ENCODE measurements around the gene PPP6R2.
A peak's percentile ranks its signal among the peaks of the same experiment; 100 is the strongest.

The PPP6R2 gene

GRCh38 chr22:50470491-50470890, 127.4 kb downstream of the PPP6R2 start:
- H3F3A ChIP-seq (ENCODE audit: low read depth): peaks cover 10% of the 10 kb centered on the region; the same call in 1 of the 2 replicates
- H2AFZ ChIP-seq (ENCODE audit: low read length): no peak overlapping the region
- H3K9me2 ChIP-seq (replicated peaks; ENCODE audit: low read depth, low read length): no peaks in the 10 kb centered on the region
- peaks cover 67% of the 10 kb centered on the region for H3K4me1 ChIP-seq (ENCODE audit: insufficient read depth, low read length, poor library complexity, severe bottlenecking)
- H3K36me3 ChIP-seq (ENCODE audit: insufficient read depth, low read length): peaks cover 20% of the 10 kb centered on the region; the same call in 1 of the 2 replicates
- H3K4me3 ChIP-seq (ENCODE audit: low read length, poor library complexity, severe bottlenecking): peak overlapping the region; percentile 72
- peaks cover 82% of the 10 kb centered on the region for H3K79me2 ChIP-seq (ENCODE audit: insufficient read depth, low read length)
- H3K9ac ChIP-seq (ENCODE audit: low read depth, low read length, poor library complexity, severe bottlenecking): peak overlapping the region; percentile 85
- TF ChIP-seq EZH2phosphoT487 (IDR thresholded peaks at IDR 0.05; ENCODE audit: borderline replicate concordance) (no peak), CTCF (conservative IDR thresholded peaks at IDR 0.05; ENCODE audit: low read length) (no peak)
- H4K20me1 ChIP-seq (ENCODE audit: insufficient read depth, low read length, poor library complexity, severe bottlenecking): peaks cover 36% of the 10 kb centered on the region
- no peaks in the 10 kb centered on the region for H3K9me3 ChIP-seq (ENCODE audit: insufficient read depth, low read depth, low read length)
- H3K27me3 ChIP-seq (ENCODE audit: insufficient read depth, low read length, poor library complexity, severe bottlenecking): no peaks in the 10 kb centered on the region
- peak overlapping the region; percentile 94 for H3K4me2 ChIP-seq (ENCODE audit: low read depth, low read length, poor library complexity, severe bottlenecking)

- peak overlapping the region; percentile 94 for H3K4me2 ChIP-seq (ENCODE audit: low read depth, low read length, poor library complexity, severe bottlenecking)
- H3K9ac ChIP-seq (ENCODE audit: low read depth, low read length, poor library complexity, severe bottlenecking): peak overlapping the region; percentile 85
- no peaks in the 10 kb centered on the region for H3K9me3 ChIP-seq (ENCODE audit: insufficient read depth, low read depth, low read length)
- TF ChIP-seq CTCF (conservative IDR thresholded peaks at IDR 0.05; ENCODE audit: low read length) (no peak), EZH2phosphoT487 (IDR thresholded peaks at IDR 0.05; ENCODE audit: borderline replicate concordance) (no peak)
- no peaks in the 10 kb centered on the region for H3K9me2 ChIP-seq (replicated peaks; ENCODE audit: low read depth, low read length)
- H2AFZ ChIP-seq (ENCODE audit: low read length): no peak overlapping the region
- H3K79me2 ChIP-seq (ENCODE audit: insufficient read depth, low read length): peaks cover 74% of the 10 kb centered on the region
- peaks cover 10% of the 10 kb centered on the region; the same call in 1 of the 2 replicates for H3F3A ChIP-seq (ENCODE audit: low read depth)
- no peaks in the 10 kb centered on the region for H3K27me3 ChIP-seq (ENCODE audit: insufficient read depth, low read length, poor library complexity, severe bottlenecking)
- peaks cover 11% of the 10 kb centered on the region; the same call in 1 of the 2 replicates for H3K36me3 ChIP-seq (ENCODE audit: insufficient read depth, low read length)
- peaks cover 68% of the 10 kb centered on the region for H3K4me1 ChIP-seq (ENCODE audit: insufficient read depth, low read length, poor library complexity, severe bottlenecking)
- H4K20me1 ChIP-seq (ENCODE audit: insufficient read depth, low read length, poor library complexity, severe bottlenecking): peaks cover 34% of the 10 kb centered on the region
- peak overlapping the region; percentile 72 for H3K4me3 ChIP-seq (ENCODE audit: low read length, poor library complexity, severe bottlenecking)
These were observed 128.2 kb downstream of the PPP6R2 start for GRCh38 chr22:50471197-50471847.

GRCh38 chr22:50471962-50472361, 128.8 kb downstream of the PPP6R2 start:
- Histone ChIP-seq H3K9me2 (replicated peaks; ENCODE audit: low read depth, low read length) (no peaks in the 10 kb centered on the region), H3K27me3 (ENCODE audit: insufficient read depth, low read length, poor library complexity, severe bottlenecking) (no peaks in the 10 kb centered on the region), H3K9me3 (ENCODE audit: insufficient read depth, low read depth, low read length) (no peaks in the 10 kb centered on the region), H3K9ac (ENCODE audit: low read depth, low read length, poor library complexity, severe bottlenecking) (peak overlapping the region; percentile 85), H2AFZ (ENCODE audit: low read length) (no peak overlapping the region), H3K4me2 (ENCODE audit: low read depth, low read length, poor library complexity, severe bottlenecking) (peak overlapping the region; percentile 94), H4K20me1 (ENCODE audit: insufficient read depth, low read length, poor library complexity, severe bottlenecking) (peaks cover 34% of the 10 kb centered on the region), H3K4me1 (ENCODE audit: insufficient read depth, low read length, poor library complexity, severe bottlenecking) (peaks cover 66% of the 10 kb centered on the region), H3K4me3 (ENCODE audit: low read length, poor library complexity, severe bottlenecking) (peak overlapping the region; percentile 72), H3K36me3 (ENCODE audit: insufficient read depth, low read length) (peaks cover 5% of the 10 kb centered on the region; the same call in 1 of the 2 replicates), H3F3A (ENCODE audit: low read depth) (peaks cover 10% of the 10 kb centered on the region; the same call in 1 of the 2 replicates), H3K79me2 (ENCODE audit: insufficient read depth, low read length) (peaks cover 68% of the 10 kb centered on the region)
- TF ChIP-seq EZH2phosphoT487 (IDR thresholded peaks at IDR 0.05; ENCODE audit: borderline replicate concordance) (no peak), CTCF (conservative IDR thresholded peaks at IDR 0.05; ENCODE audit: low read length) (no peak)

Measured in Loucy (cell line).